Measurements from ENCODE around the gene SPAG16.

GRCh38 chr2:213846856-213847255 is 562.6 kb downstream of the SPAG16 start:
- TF ChIP-seq CTCF (conservative IDR thresholded peaks at IDR 0.05; ENCODE audit: low read length) (no peak), EZH2phosphoT487 (IDR thresholded peaks at IDR 0.05; ENCODE audit: borderline replicate concordance) (no peak)
